DOHH2 (cell line): ENCODE results near the gene HOXB1.
A peak's percentile ranks its signal among the peaks of the same experiment; 100 is the strongest.

Experiments used
- CTCF ChIP-seq: fragments of 200-600 bp; sonication (generic); IDR thresholded peaks from one replicate; pipeline ENCODE4 v1.5.1; 2014; ENCODE audit warnings: antibody characterized with exemption, mild to moderate bottlenecking, low read depth, low read length; ENCODE audit not compliant: poor library complexity, severe bottlenecking
- EZH2phosphoT487 ChIP-seq: fragments of 200-600 bp; sonication (generic); IDR thresholded peaks from 2 replicates; pipeline ENCODE4 v1.6.1; 2017; ENCODE audit warnings: borderline replicate concordance, mild to moderate bottlenecking, antibody characterized with exemption, low read length, moderate library complexity, mixed read lengths

GRCh38 chr17:48492401-48493298 lies 38.2 kb downstream of the HOXB1 start:
- TF ChIP-seq CTCF, result peak; percentile 66
- TF ChIP-seq EZH2phosphoT487, result no peak
